Fibroblast of the aortic adventitia (primary cell): ENCODE measurements around the gene RASSF7. TPM values are rescaled to one million over a fixed set of nuclear protein-coding genes. Genes with fewer than 3 reads are reported as not detected.

Source experiments
- DNase-seq: peaks from one replicate; pipeline ENCODE4 v3.0.0-alpha.2; 2010; ENCODE audit warnings: low read depth
- H3K4me3 ChIP-seq: 2 replicates; pipeline ENCODE4 v1.5.1; 2011; ENCODE audit warnings: low read depth, mild to moderate bottlenecking, control low read depth, low read length, moderate library complexity
- CTCF ChIP-seq: IDR thresholded peaks from 2 replicates; pipeline ENCODE4 v1.5.1; 2011; ENCODE audit warnings: mild to moderate bottlenecking, low read length, control low read depth, inconsistent platforms; ENCODE audit not compliant: insufficient read depth
- total RNA-seq: library from RNA; depleted of rRNA; stranded (reverse); fragments of >200 nt; gene quantifications from 2 replicates; pipeline ENCODE4 v1.2.3, GENCODE V29; 2012; ENCODE audit warnings: low replicate concordance

The RASSF7 gene
- total RNA-seq, 1 donor, result 1.6 TPM

- no peak for TF ChIP-seq CTCF
- no peak for DNase-seq
- no peak overlapping the region for H3K4me3 ChIP-seq
Measured at GRCh38 chr11:563812-564578, 3.2 kb downstream of the RASSF7 start.

GRCh38 chr11:565921-566509 lies 5.2 kb downstream of the RASSF7 start:
- no peak overlapping the region for H3K4me3 ChIP-seq
- no peak for DNase-seq
- TF ChIP-seq CTCF, result no peak

DNA sequence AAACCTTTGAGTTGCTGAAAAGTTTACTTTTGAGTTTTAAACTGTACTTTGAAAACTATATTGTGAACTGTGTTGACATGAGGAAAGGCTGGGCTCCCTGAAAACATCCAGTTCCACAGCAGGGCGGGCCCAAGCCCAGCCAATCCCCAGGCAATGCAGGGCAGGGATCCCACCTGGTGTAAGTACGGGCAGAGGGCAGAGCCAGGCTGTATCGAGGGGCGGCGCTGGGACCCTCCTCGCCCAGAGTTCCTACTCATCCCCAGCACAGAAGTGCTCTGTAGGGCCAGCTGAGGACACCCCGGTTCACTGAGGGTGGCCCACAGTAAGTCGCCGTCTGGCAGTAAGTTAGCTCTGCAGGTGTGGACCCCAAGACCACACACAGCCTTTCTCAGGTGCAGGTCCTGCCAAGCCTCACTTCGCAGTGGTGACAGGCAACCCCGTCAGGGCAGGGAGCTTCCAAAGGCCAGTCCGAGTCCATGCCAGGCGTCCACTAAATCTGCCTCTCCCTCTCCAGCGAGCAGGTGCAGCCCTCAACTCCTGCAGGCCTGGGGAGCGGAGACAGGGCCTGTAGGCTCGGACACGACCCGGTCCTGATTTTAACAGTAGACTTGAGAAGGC lies 6.3 kb downstream of the RASSF7 start:
- TF ChIP-seq CTCF, result no peak
- no peak for DNase-seq
- H3K4me3 ChIP-seq, result peak overlapping the region; percentile 72

- TF ChIP-seq CTCF, result no peak
- no peak for DNase-seq
- peak overlapping the region; percentile 72 for H3K4me3 ChIP-seq
Measured at GRCh38 chr11:567629-568292, 7.0 kb downstream of the RASSF7 start.

- no peak for TF ChIP-seq CTCF
- peak; percentile 83 for DNase-seq
Measured at GRCh38 chr11:568306-569157, 7.8 kb downstream of the RASSF7 start.

More at GRCh38 chr11:568306-569157, 7.8 kb downstream of the RASSF7 start:
- peak overlapping the region; percentile 72 for H3K4me3 ChIP-seq
